HCT116 (cell line): ENCODE data around the gene KSR1. TPM values are rescaled to one million over a fixed set of nuclear protein-coding genes. Genes with fewer than 3 reads are reported as not detected.

Source experiments
- ATAC-seq: fragments of 200-7000 bp; cut with Tn5 transposase; 2 replicates; pipeline ENCODE4 v1.9.1; 2020; ENCODE audit warnings: mild to moderate bottlenecking, moderate library complexity
- BruUV-seq: library from RNA; stranded (reverse); fragments of 400-500 nt; replicated peaks from 2 replicates; lab custom pipeline; 2021; lab: Mats Ljungman, UMichigan
- CTCF ChIA-PET: fragments of 300-600 bp; sonication (Branson Sonifier 250); formaldehyde crosslinking; loops from one replicate; lab custom pipeline; 2021; ENCODE audit warnings: antibody characterized with exemption; lab: Charles Lee
- POLR2A ChIA-PET: fragments of 300-600, 350-600 bp; sonication (Branson Sonifier 250); formaldehyde crosslinking; loops from one replicate; lab custom pipeline; 2021; ENCODE audit warnings: antibody characterized with exemption; lab: Charles Lee
- RAD21 ChIA-PET, 2 experiments: fragments of 300-600 bp; sonication (Branson Sonifier 250); formaldehyde crosslinking; loops; one replicate each; lab custom pipeline; 2023; ENCODE audit warnings: low total read pairs in 2 of 2; ENCODE audit not compliant: uncharacterized antibody in 2 of 2, unreplicated experiment in 2 of 2, low non-redundant PET in 1 of 2; lab: Charles Lee
- DNase-seq: peaks from one replicate; pipeline ENCODE4 v3.0.0-alpha.2; 2010; ENCODE audit warnings: low read depth, low spot score
- H2AFZ ChIP-seq: fragments of 200-600 bp; shearing (Covaris generic), sonication (generic); 2 replicates; pipeline ENCODE4 v1.6.1; 2017; ENCODE audit warnings: low read depth, mixed run types, mixed read lengths, antibody characterized with exemption, low read length; ENCODE audit not compliant: poor library complexity, severe bottlenecking
- H3K27ac ChIP-seq: 2 replicates; pipeline ENCODE4 v1.5.1; 2012; ENCODE audit warnings: low read depth, low read length
- H3K27me3 ChIP-seq: fragments of 200-600 bp; sonication (generic); 2 replicates; pipeline ENCODE4 v1.6.1; 2016; ENCODE audit warnings: mixed run types, low read length, mixed read lengths; ENCODE audit not compliant: insufficient read depth
- H3K36me3 ChIP-seq, 2 experiments: fragments of 200-500 bp in 1 of 2; fragments of 200-600 bp in 1 of 2; sonication (Bioruptor generic) in 1 of 2; sonication (generic) in 1 of 2; 2 replicates each; pipeline versions ENCODE4 v1.5.1 to v1.6.1; 2014 to 2016; ENCODE audit warnings: low read length in 2 of 2, inconsistent platforms in 1 of 2, mixed read lengths in 1 of 2, mixed run types in 1 of 2; ENCODE audit not compliant: insufficient read depth in 2 of 2, control insufficient read depth in 1 of 2
- H3K4me1 ChIP-seq, 2 experiments: fragments of 200-600 bp in 1 of 2; sonication (generic) in 1 of 2; 2 replicates each; pipeline versions ENCODE4 v1.5.1 to v1.6.1; 2012 to 2017; ENCODE audit warnings: low read length in 2 of 2, inconsistent platforms in 1 of 2, mild to moderate bottlenecking in 1 of 2, mixed read lengths in 1 of 2, mixed run types in 1 of 2, moderate library complexity in 1 of 2; ENCODE audit not compliant: insufficient read depth in 2 of 2, control insufficient read depth in 1 of 2
- H3K4me2 ChIP-seq: fragments of 200-600 bp; sonication (generic); 2 replicates; pipeline ENCODE4 v1.6.1; 2017; ENCODE audit warnings: mixed run types, low read length, mixed read lengths
- H3K4me3 ChIP-seq, 2 experiments: fragments of 200-600 bp in 1 of 2; sonication (generic) in 1 of 2; replicated peaks in 1 of 2; 2 replicates each; pipeline ENCODE4 v1.5.1; 2011 to 2016; ENCODE audit warnings: low read length in 2 of 2, control low read depth in 1 of 2, low read depth in 1 of 2, mild to moderate bottlenecking in 1 of 2, mixed read lengths in 1 of 2, mixed run types in 1 of 2
- H3K79me2 ChIP-seq: fragments of 200-600 bp; sonication (generic); 2 replicates; pipeline ENCODE4 v1.6.1; 2017; ENCODE audit warnings: mild to moderate bottlenecking, mixed run types, low read length, moderate library complexity, mixed read lengths; ENCODE audit not compliant: insufficient read depth
- H3K9ac ChIP-seq: fragments of 200-600 bp; sonication (generic); 2 replicates; pipeline ENCODE4 v1.6.1; 2016; ENCODE audit warnings: low read length, mixed read lengths
- H3K9me2 ChIP-seq: fragments of 200-600 bp; sonication (generic), shearing (Covaris generic); 2 replicates; pipeline ENCODE4 v1.6.1; 2017; ENCODE audit warnings: mixed run types, mild to moderate bottlenecking, moderate library complexity; ENCODE audit not compliant: insufficient read depth
- H3K9me3 ChIP-seq, 2 experiments: fragments of 200-500 bp in 1 of 2; fragments of 200-600 bp in 1 of 2; sonication (Bioruptor generic) in 1 of 2; sonication (generic) in 1 of 2; 2 replicates each; pipeline ENCODE4 v1.6.1; 2014 to 2017; ENCODE audit warnings: low read length in 2 of 2, mixed read lengths in 2 of 2, inconsistent platforms in 1 of 2, low read depth in 1 of 2, mild to moderate bottlenecking in 1 of 2, mixed run types in 1 of 2, moderate library complexity in 1 of 2; ENCODE audit not compliant: control insufficient read depth in 1 of 2, insufficient read depth in 1 of 2
- H4K20me1 ChIP-seq: fragments of 200-600 bp; sonication (generic), shearing (Covaris generic); 2 replicates; pipeline ENCODE4 v1.6.1; 2017; ENCODE audit warnings: mixed run types, mild to moderate bottlenecking, moderate library complexity; ENCODE audit not compliant: insufficient read depth
- CBX3 ChIP-seq: IDR thresholded peaks from 2 replicates; pipeline ENCODE4 v1.6.1; 2012; ENCODE audit warnings: low read depth
- EGR1 ChIP-seq: IDR thresholded peaks from 2 replicates; pipeline ENCODE4 v1.6.1; 2012; ENCODE audit warnings: low read depth
- FOSL1 ChIP-seq: IDR thresholded peaks from 2 replicates; pipeline ENCODE4 v1.6.1; 2012; ENCODE audit warnings: low read depth
- JUND ChIP-seq: IDR thresholded peaks from 2 replicates; pipeline ENCODE4 v1.6.1; 2012
- POLR2AphosphoS5 ChIP-seq: IDR thresholded peaks from 2 replicates; pipeline ENCODE4 v1.6.1; 2011; ENCODE audit warnings: mild to moderate bottlenecking, low read depth, low read length, moderate library complexity
- TCF7L2 ChIP-seq: IDR thresholded peaks from 2 replicates; pipeline ENCODE4 v1.7.0; 2011; ENCODE audit warnings: borderline replicate concordance, inconsistent platforms; ENCODE audit not compliant: insufficient read depth, insufficient read length; ENCODE audit errors: extremely low read depth
- ZFX ChIP-seq: fragments of 450-650 bp; IDR thresholded peaks from 2 replicates; pipeline ENCODE4 v1.6.1; 2017
- intact Hi-C: fragments of 100-400 bp; cut with micrococcal nuclease; formaldehyde crosslinking; loops from 2 replicates; pipeline ENCODE4 v1.10.0; 2022
- total RNA-seq: library from RNA; stranded (reverse); gene quantifications from one replicate; pipeline ENCODE4 v1.2.1, GENCODE V29; 2021; ENCODE audit not compliant: unreplicated experiment
- TF ChIP-seq, protein P1 (sequence below): IDR thresholded peaks from 2 replicates; pipeline ENCODE4 v1.6.1; 2012; ENCODE audit warnings: low read depth

The KSR1 gene
- total RNA-seq, 1 experiment from 2014 or later, result 16.5 TPM

DNA sequence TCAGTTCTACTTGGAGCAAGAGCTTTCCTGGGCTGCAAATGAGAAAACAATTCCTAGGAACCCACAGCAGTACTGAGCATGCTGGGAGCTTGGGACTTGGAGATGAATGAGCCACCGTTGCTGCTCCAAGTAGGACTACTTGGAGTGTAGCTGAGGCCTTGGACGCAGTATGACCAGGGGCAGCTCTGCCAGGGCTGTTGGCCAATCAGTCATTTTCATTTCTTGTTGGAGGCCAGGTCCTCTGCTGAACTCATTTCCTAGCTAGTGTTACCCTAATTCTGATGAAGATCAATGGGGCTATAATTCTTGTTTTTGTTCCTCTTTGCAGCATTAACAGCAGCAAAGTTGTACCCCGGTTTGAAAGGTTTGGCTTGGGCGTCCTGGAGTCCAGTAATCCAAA, 166.7 kb downstream of the KSR1 start:
- intact Hi-C loops, result no loop called here
- Histone ChIP-seq H3K9ac (no peak overlapping the region), H3K9me2 (no peaks in the 10 kb centered on the region), H3K36me3 (0 out of 4 replicates have a peak, but pooled peaks cover 0 to under 1% of the 10 kb centered on the region in 2 experiments), H3K4me3 (no peak overlapping the region), H3K79me2 (no peaks in the 10 kb centered on the region), H3K4me1 (no peaks in the 10 kb centered on the region), H3K9me3 (no peaks in the 10 kb centered on the region), H3K27ac (no peak overlapping the region)
- no TSS peak for BruUV-seq
- POLR2A ChIA-PET, result no interaction called here
- no peak for TF ChIP-seq TCF7L2
- TF ChIP-seq, protein P1, sequence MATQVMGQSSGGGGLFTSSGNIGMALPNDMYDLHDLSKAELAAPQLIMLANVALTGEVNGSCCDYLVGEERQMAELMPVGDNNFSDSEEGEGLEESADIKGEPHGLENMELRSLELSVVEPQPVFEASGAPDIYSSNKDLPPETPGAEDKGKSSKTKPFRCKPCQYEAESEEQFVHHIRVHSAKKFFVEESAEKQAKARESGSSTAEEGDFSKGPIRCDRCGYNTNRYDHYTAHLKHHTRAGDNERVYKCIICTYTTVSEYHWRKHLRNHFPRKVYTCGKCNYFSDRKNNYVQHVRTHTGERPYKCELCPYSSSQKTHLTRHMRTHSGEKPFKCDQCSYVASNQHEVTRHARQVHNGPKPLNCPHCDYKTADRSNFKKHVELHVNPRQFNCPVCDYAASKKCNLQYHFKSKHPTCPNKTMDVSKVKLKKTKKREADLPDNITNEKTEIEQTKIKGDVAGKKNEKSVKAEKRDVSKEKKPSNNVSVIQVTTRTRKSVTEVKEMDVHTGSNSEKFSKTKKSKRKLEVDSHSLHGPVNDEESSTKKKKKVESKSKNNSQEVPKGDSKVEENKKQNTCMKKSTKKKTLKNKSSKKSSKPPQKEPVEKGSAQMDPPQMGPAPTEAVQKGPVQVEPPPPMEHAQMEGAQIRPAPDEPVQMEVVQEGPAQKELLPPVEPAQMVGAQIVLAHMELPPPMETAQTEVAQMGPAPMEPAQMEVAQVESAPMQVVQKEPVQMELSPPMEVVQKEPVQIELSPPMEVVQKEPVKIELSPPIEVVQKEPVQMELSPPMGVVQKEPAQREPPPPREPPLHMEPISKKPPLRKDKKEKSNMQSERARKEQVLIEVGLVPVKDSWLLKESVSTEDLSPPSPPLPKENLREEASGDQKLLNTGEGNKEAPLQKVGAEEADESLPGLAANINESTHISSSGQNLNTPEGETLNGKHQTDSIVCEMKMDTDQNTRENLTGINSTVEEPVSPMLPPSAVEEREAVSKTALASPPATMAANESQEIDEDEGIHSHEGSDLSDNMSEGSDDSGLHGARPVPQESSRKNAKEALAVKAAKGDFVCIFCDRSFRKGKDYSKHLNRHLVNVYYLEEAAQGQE, result no peak
- TF ChIP-seq ZFX, result no peak
- TF ChIP-seq EGR1, result no peak
- TF ChIP-seq JUND, result no peak
- TF ChIP-seq CBX3, result no peak
- no peak for TF ChIP-seq FOSL1
- TF ChIP-seq POLR2AphosphoS5, result no peak
- TF ChIP-seq, all 23 proteins: peak for 0
- Histone ChIP-seq H2AFZ (no peak overlapping the region), H3K27me3 (no peaks in the 10 kb centered on the region), H3K4me2 (no peak overlapping the region), H4K20me1 (no peaks in the 10 kb centered on the region)
- ChIA-PET RAD21 (no interaction called here), CTCF (no interaction called here)
- no peak for DNase-seq
- no peak for ATAC-seq
